WTC11 (cell line): ENCODE results near the gene NUP210. TPM values are rescaled to one million over a fixed set of nuclear protein-coding genes. Genes with fewer than 3 reads are reported as not detected.
A peak's percentile ranks its signal among the peaks of the same experiment; 100 is the strongest.
"Not testable (repeated sequence)": the region's sequence is repeated elsewhere in the genome, so short reads cannot be mapped to it uniquely, and the experiment has no call there.

Experiments used
- ATAC-seq: fragments of 200-7000 bp; cut with Tn5 transposase; 2 replicates; pipeline ENCODE4 v1.10.0; 2021; ENCODE audit warnings: mild to moderate bottlenecking, moderate library complexity
- CTCF ChIA-PET: fragments of 300-600 bp; sonication (Branson Sonifier 250); formaldehyde crosslinking; loops from one replicate; lab custom pipeline; 2021; ENCODE audit warnings: antibody characterized with exemption; lab: Charles Lee
- POLR2A ChIA-PET: fragments of 350-600 bp; sonication (Branson Sonifier 250); formaldehyde crosslinking; loops from one replicate; lab custom pipeline; 2021; ENCODE audit warnings: antibody characterized with exemption; lab: Charles Lee
- DNase-seq: peaks from one replicate; pipeline ENCODE4 v3.0.0; 2021; ENCODE audit warnings: low spot score
- H3K27ac Mint-ChIP-seq: 2 replicates; pipeline ENCODE4 v1.8.0; 2021; ENCODE audit warnings: mixed read lengths
- H3K27me3 Mint-ChIP-seq: 2 replicates; pipeline ENCODE4 v1.8.0; 2021; ENCODE audit warnings: low read depth, mild to moderate bottlenecking, moderate library complexity, mixed read lengths
- H3K36me3 Mint-ChIP-seq: 2 replicates; pipeline ENCODE4 v1.8.0; 2021; ENCODE audit warnings: mixed read lengths
- H3K4me1 Mint-ChIP-seq: 2 replicates; pipeline ENCODE4 v1.8.0; 2022; ENCODE audit warnings: mixed read lengths
- H3K4me3 Mint-ChIP-seq: 2 replicates; pipeline ENCODE4 v1.8.0; 2021; ENCODE audit warnings: mild to moderate bottlenecking, moderate library complexity, mixed read lengths
- H3K9me3 Mint-ChIP-seq: 2 replicates; pipeline ENCODE4 v1.8.0; 2021; ENCODE audit warnings: mixed read lengths
- EMX1 ChIP-seq: fragments of 250-450 bp; sonication (Bioruptor Pico); IDR thresholded peaks from 2 replicates; pipeline ENCODE4 v1.8.0; 2021; ENCODE audit warnings: mild to moderate bottlenecking
- MYBL2 ChIP-seq: sonication (generic); formaldehyde crosslinking; IDR thresholded peaks from 2 replicates; pipeline ENCODE4 v1.8.1; 2023; ENCODE audit warnings: mild to moderate bottlenecking, moderate library complexity, missing genetic modification reagents
- SMAD3 ChIP-seq: sonication (generic); formaldehyde crosslinking; IDR thresholded peaks from 2 replicates; pipeline ENCODE4 v1.8.0; 2022; ENCODE audit warnings: missing genetic modification reagents, mild to moderate bottlenecking, borderline replicate concordance
- SMAD4 ChIP-seq: sonication (generic); formaldehyde crosslinking; IDR thresholded peaks from 2 replicates; pipeline ENCODE4 v1.8.0; 2022; ENCODE audit warnings: mild to moderate bottlenecking, missing genetic modification reagents
- ZNF138 ChIP-seq: sonication (generic); formaldehyde crosslinking; conservative IDR thresholded peaks from 2 replicates; pipeline ENCODE4 v1.8.1; 2022; ENCODE audit warnings: mild to moderate bottlenecking, moderate library complexity, missing genetic modification reagents
- total RNA-seq: library from RNA; stranded (reverse); gene quantifications from 3 replicates; pipeline ENCODE4 v1.2.3, GENCODE V29; 2021
- TF ChIP-seq, protein P1 (sequence below): fragments of 250-450 bp; sonication (Bioruptor Pico); conservative IDR thresholded peaks from 2 replicates; pipeline ENCODE4 v1.9.0; 2021; ENCODE audit warnings: mild to moderate bottlenecking
- TF ChIP-seq, protein P2 (sequence below): sonication (generic); formaldehyde crosslinking; IDR thresholded peaks from 2 replicates; pipeline ENCODE4 v1.8.1; 2023; ENCODE audit warnings: mild to moderate bottlenecking, missing genetic modification reagents, moderate library complexity
- TF ChIP-seq, protein P3 (sequence below): fragments of 250-450 bp; sonication (Bioruptor Pico); IDR thresholded peaks from 2 replicates; pipeline ENCODE4 v1.9.0; 2021; ENCODE audit warnings: moderate library complexity, mild to moderate bottlenecking, inconsistent platforms, borderline replicate concordance
- TF ChIP-seq, protein P4 (sequence below): fragments of 250-450 bp; sonication (Bioruptor Pico); IDR thresholded peaks from 2 replicates; pipeline ENCODE4 v2.1.2; 2022; ENCODE audit warnings: mild to moderate bottlenecking, moderate library complexity
- TF ChIP-seq, protein P5 (sequence below): sonication (generic); formaldehyde crosslinking; IDR thresholded peaks from 2 replicates; pipeline ENCODE4 v1.8.0; 2023; ENCODE audit warnings: missing genetic modification reagents, mild to moderate bottlenecking, borderline replicate concordance
- TF ChIP-seq, protein P6 (sequence below): sonication (generic); formaldehyde crosslinking; IDR thresholded peaks from 2 replicates; pipeline ENCODE4 v1.8.0; 2022; ENCODE audit warnings: mild to moderate bottlenecking, missing genetic modification reagents
- TF ChIP-seq, protein P7 (sequence below): sonication (generic); formaldehyde crosslinking; IDR thresholded peaks from 2 replicates; pipeline ENCODE4 v1.8.0; 2022; ENCODE audit warnings: mild to moderate bottlenecking, missing genetic modification reagents
- TF ChIP-seq, protein P8 (sequence below): sonication (generic); formaldehyde crosslinking; IDR thresholded peaks from 2 replicates; pipeline ENCODE4 v1.8.1; 2023; ENCODE audit warnings: mild to moderate bottlenecking, missing genetic modification reagents, moderate library complexity

NUP210 gene
- total RNA-seq, 1 experiment from 2014 or later = 59.2 TPM

DNA sequence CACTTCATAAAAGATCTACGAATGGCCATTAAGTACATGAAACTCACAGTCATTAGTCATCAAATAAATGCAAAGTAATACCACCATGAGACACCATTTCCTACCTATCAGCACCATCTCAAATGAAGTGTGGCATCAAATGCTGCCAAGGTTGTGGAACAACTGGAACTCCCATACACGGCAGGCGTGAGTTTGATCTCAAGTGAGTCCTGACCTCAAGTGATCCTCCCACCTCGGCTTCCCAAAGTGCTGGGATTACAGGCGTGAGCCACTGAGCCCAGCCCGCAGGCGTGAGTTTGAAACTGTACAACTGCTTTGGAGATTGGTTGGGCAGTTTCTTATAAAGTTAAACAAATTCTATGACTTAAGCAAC is 31.2 kb upstream of the NUP210 start (continued):
- TF ChIP-seq, protein P1, sequence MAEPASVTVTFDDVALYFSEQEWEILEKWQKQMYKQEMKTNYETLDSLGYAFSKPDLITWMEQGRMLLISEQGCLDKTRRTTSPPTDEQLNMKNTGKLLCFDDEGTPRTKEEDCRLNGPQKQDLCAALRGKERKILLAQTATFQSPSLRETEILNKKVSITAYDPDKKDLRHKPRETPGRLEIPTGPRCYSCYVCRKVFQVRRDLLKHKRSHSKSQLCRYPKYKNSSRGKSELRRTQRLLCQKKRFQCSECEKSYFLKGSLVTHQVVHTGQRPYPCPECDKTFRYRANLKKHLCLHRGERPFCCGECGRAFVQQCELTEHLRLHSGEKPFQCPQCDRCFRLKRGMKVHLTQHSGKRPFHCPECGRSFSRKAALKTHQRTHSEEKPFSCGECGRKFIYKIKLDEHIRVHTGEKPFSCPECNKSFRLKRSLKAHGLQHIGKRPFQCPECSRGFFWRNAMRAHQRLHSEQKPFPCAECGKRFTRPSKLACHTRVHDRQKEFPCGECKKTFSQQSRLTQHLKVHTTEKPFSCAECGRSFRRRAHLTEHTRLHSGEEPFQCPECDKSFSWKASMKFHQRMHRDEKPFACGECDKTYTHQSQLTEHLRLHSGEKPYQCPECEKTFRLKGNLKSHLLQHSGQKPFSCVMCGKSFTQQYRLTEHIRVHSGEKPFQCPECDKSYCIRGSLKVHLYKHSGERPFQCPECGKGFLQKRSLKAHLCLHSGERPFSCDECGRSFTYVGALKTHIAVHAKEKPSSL (CRISPR knock-in tag) = 0 out of 2 replicates have a peak, but pooled peaks have one; percentile 33
- no peak for TF ChIP-seq EMX1

DNA sequence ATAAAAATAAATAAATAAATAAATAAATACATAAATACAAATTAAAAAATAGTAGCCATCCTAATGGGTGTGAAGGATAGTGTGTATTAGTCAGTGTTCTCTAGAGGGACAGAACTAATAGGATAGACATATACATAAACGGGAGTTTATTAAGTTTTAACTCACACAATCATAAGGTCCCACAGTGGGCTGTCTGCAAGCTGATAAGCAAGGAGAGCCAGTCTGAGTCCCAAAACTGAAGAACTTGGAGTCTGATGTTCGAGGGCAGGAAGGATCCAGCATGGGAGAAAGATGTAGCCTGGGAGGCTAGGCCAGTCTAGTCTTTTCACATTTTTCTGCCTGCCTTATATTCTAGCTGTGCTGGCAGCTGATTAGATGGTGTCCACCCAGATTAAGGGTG is 22.8 kb upstream of the NUP210 start:
- POLR2A ChIA-PET, ATAC-seq, DNase-seq, H3K4me1 Mint-ChIP-seq, H3K27ac Mint-ChIP-seq, H3K27me3 Mint-ChIP-seq, H3K4me3 Mint-ChIP-seq: not testable (repeated sequence)
- CTCF ChIA-PET = interaction anchor here (0.8 kb wide), 1 partner anchor 9 kb away, joined by 4 read pairs; no protein-coding TSS in a partner anchor
- Mint-ChIP-seq H3K36me3 (peaks cover 19% of the 10 kb centered on the region), H3K9me3 (peaks cover 15% of the 10 kb centered on the region)

DNA sequence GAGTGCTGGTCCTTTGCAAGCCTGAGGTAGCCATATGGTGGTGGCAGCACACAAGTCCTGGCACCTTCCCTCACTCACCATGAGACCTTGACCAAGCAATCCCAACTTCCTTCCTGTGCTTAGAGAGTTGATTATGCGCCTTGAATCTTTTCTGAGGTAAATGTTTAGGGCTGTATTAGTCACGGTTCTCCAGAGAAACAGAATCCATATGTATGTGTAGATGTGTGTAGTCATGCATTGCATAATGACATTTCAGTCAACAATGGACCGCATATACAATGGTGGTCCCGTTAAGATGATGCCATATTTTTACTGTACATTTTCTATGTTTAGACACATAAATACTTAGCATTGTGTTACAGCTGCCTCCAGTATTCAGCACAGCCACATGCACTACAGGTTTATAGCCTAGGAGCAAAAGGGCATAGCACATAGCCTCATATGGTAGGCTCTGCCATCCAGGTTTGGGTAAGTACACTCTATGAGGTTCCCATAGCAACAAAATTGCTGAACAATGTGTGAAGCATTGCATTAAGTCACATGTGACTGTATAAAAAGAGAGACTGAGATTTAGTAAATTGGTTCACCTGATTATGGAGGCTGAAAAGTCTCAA is 20.2 kb upstream of the NUP210 start:
- peaks cover 7% of the 10 kb centered on the region for H3K36me3 Mint-ChIP-seq
- no peak overlapping the region for H3K27ac Mint-ChIP-seq
- no peak for TF ChIP-seq SMAD4
- TF ChIP-seq, protein P2, sequence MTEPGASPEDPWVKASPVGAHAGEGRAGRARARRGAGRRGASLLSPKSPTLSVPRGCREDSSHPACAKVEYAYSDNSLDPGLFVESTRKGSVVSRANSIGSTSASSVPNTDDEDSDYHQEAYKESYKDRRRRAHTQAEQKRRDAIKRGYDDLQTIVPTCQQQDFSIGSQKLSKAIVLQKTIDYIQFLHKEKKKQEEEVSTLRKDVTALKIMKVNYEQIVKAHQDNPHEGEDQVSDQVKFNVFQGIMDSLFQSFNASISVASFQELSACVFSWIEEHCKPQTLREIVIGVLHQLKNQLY (CRISPR knock-in tag) = no peak
- TF ChIP-seq, protein P3, sequence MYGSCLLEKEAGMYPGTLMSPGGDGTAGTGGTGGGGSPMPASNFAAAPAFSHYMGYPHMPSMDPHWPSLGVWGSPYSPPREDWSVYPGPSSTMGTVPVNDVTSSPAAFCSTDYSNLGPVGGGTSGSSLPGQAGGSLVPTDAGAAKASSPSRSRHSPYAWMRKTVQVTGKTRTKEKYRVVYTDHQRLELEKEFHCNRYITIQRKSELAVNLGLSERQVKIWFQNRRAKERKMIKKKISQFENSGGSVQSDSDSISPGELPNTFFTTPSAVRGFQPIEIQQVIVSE = no peak
- TF ChIP-seq, protein P4, sequence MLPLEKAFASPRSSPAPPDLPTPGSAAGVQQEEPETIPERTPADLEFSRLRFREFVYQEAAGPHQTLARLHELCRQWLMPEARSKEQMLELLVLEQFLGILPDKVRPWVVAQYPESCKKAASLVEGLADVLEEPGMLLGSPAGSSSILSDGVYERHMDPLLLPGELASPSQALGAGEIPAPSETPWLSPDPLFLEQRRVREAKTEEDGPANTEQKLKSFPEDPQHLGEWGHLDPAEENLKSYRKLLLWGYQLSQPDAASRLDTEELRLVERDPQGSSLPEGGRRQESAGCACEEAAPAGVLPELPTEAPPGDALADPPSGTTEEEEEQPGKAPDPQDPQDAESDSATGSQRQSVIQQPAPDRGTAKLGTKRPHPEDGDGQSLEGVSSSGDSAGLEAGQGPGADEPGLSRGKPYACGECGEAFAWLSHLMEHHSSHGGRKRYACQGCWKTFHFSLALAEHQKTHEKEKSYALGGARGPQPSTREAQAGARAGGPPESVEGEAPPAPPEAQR = no peak
- H3K27me3 Mint-ChIP-seq = no peaks in the 10 kb centered on the region
- peaks cover 5% of the 10 kb centered on the region; the same call in 1 of the 2 replicates for H3K4me1 Mint-ChIP-seq
- H3K9me3 Mint-ChIP-seq = peaks cover 7% of the 10 kb centered on the region
- ATAC-seq (no peak), DNase-seq (no peak)
- ChIA-PET CTCF (no interaction called here), POLR2A (no interaction called here)
- H3K4me3 Mint-ChIP-seq = no peak overlapping the region

DNA sequence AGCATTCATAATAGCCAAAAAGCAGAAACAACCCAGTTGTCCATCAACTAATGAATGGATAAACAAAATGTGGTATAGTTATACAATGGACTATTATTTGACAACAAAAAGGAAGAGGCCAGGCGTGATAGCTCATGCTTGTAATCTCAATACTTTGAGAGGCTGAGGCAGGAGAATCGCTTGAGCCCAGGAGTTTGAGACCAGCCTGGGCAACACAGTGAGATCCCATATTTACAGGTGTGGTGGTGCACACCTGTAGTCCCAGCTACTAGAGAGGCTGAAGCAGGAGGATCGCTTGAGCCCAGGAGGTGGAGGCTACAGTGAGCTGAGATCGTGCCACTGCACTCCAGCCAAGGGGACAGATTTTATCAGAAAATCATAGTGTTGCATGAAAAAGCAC is 16.1 kb upstream of the NUP210 start:
- DNase-seq, H3K4me3 Mint-ChIP-seq, H3K9me3 Mint-ChIP-seq, H3K27ac Mint-ChIP-seq, ATAC-seq, POLR2A ChIA-PET, CTCF ChIA-PET, H3K27me3 Mint-ChIP-seq, H3K36me3 Mint-ChIP-seq: not testable (repeated sequence)
- peaks cover 11% of the 10 kb centered on the region for H3K4me1 Mint-ChIP-seq

DNA sequence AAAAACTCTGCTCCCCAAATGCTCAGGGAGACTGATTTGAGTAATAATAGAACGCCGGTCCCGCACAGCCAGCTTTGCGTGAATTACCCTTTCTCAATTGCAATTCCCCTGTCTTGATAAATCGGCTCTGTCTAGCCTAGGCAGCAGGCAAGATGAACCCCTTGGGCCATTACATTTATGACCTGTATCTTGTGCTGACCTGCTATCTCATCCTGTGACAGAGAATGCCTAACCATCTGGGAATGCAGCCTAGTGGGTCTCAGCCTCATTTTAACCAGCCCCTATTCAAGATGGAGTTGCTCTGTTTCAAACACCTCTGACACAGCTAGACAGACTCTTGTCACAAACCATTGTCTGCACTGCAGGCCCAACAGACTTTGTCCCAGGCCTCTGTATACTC is 13.8 kb upstream of the NUP210 start:
- no peak for ATAC-seq
- POLR2A ChIA-PET = no interaction called here
- TF ChIP-seq ZNF138 (no peak), MYBL2 (CRISPR knock-in tag) (no peak), SMAD3 (CRISPR knock-in tag) (no peak)
- TF ChIP-seq, protein P5, sequence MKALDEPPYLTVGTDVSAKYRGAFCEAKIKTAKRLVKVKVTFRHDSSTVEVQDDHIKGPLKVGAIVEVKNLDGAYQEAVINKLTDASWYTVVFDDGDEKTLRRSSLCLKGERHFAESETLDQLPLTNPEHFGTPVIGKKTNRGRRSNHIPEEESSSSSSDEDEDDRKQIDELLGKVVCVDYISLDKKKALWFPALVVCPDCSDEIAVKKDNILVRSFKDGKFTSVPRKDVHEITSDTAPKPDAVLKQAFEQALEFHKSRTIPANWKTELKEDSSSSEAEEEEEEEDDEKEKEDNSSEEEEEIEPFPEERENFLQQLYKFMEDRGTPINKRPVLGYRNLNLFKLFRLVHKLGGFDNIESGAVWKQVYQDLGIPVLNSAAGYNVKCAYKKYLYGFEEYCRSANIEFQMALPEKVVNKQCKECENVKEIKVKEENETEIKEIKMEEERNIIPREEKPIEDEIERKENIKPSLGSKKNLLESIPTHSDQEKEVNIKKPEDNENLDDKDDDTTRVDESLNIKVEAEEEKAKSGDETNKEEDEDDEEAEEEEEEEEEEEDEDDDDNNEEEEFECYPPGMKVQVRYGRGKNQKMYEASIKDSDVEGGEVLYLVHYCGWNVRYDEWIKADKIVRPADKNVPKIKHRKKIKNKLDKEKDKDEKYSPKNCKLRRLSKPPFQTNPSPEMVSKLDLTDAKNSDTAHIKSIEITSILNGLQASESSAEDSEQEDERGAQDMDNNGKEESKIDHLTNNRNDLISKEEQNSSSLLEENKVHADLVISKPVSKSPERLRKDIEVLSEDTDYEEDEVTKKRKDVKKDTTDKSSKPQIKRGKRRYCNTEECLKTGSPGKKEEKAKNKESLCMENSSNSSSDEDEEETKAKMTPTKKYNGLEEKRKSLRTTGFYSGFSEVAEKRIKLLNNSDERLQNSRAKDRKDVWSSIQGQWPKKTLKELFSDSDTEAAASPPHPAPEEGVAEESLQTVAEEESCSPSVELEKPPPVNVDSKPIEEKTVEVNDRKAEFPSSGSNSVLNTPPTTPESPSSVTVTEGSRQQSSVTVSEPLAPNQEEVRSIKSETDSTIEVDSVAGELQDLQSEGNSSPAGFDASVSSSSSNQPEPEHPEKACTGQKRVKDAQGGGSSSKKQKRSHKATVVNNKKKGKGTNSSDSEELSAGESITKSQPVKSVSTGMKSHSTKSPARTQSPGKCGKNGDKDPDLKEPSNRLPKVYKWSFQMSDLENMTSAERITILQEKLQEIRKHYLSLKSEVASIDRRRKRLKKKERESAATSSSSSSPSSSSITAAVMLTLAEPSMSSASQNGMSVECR (CRISPR knock-in tag) = no peak
- TF ChIP-seq, protein P6, sequence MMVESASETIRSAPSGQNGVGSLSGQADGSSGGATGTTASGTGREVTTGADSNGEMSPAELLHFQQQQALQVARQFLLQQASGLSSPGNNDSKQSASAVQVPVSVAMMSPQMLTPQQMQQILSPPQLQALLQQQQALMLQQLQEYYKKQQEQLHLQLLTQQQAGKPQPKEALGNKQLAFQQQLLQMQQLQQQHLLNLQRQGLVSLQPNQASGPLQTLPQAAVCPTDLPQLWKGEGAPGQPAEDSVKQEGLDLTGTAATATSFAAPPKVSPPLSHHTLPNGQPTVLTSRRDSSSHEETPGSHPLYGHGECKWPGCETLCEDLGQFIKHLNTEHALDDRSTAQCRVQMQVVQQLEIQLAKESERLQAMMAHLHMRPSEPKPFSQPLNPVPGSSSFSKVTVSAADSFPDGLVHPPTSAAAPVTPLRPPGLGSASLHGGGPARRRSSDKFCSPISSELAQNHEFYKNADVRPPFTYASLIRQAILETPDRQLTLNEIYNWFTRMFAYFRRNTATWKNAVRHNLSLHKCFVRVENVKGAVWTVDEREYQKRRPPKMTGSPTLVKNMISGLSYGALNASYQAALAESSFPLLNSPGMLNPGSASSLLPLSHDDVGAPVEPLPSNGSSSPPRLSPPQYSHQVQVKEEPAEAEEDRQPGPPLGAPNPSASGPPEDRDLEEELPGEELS (CRISPR knock-in tag) = no peak
- TF ChIP-seq, protein P7, sequence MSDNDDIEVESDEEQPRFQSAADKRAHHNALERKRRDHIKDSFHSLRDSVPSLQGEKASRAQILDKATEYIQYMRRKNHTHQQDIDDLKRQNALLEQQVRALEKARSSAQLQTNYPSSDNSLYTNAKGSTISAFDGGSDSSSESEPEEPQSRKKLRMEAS (CRISPR knock-in tag) = no peak
- TF ChIP-seq, protein P8, sequence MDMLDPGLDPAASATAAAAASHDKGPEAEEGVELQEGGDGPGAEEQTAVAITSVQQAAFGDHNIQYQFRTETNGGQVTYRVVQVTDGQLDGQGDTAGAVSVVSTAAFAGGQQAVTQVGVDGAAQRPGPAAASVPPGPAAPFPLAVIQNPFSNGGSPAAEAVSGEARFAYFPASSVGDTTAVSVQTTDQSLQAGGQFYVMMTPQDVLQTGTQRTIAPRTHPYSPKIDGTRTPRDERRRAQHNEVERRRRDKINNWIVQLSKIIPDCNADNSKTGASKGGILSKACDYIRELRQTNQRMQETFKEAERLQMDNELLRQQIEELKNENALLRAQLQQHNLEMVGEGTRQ = no peak

More for the DNA sequence above, 13.8 kb upstream of the NUP210 start:
- H3K36me3 Mint-ChIP-seq = peaks cover 4% of the 10 kb centered on the region
- H3K9me3 Mint-ChIP-seq = peaks cover 5% of the 10 kb centered on the region; the same call in 1 of the 2 replicates
- no peak overlapping the region for H3K27ac Mint-ChIP-seq
- 0 out of 2 replicates have a peak, but pooled peaks cover 2% of the 10 kb centered on the region for H3K27me3 Mint-ChIP-seq
- peaks cover 10% of the 10 kb centered on the region for H3K4me1 Mint-ChIP-seq
- no peak for DNase-seq
- H3K4me3 Mint-ChIP-seq = no peak overlapping the region
- CTCF ChIA-PET = no interaction called here
